Measurements from ENCODE around the gene INHBE. TPM values are rescaled to one million over a fixed set of nuclear protein-coding genes. Genes with fewer than 3 reads are reported as not detected.
"Not testable (repeated sequence)": the region's sequence is repeated elsewhere in the genome, so short reads cannot be mapped to it uniquely, and the experiment has no call there.

The INHBE gene
- total RNA-seq, 2 experiments from 2014 or later: 1.2 to 1.7 TPM

- peak; percentile 93 for DNase-seq
- H3K27me3 Mint-ChIP-seq: no peaks in the 10 kb centered on the region
- no peaks in the 10 kb centered on the region for H3K9me3 Mint-ChIP-seq
- H3K27ac Mint-ChIP-seq: peak within 1 kb of the TSS; percentile 94
- peaks cover 46% of the 10 kb centered on the region for H3K36me3 Mint-ChIP-seq
- H3K4me3 Mint-ChIP-seq: peak within 1 kb of the TSS; percentile 92
- peaks cover 36% of the 10 kb centered on the region for H3K4me1 Mint-ChIP-seq
Observed at GRCh38 chr12:57487597-57488401, 32.7 kb downstream of the INHBE start, which contains the start of gene MARS1. Gene MARS1 (plus strand): TSS chr12:57488068. CDS start chr12:57488091, 23 bp downstream.

GRCh38 chr12:57488402-57489156 is 33.5 kb downstream of the INHBE start:
- DNase-seq: no peak
- no peaks in the 10 kb centered on the region for H3K9me3 Mint-ChIP-seq
- peak overlapping the region; percentile 92 for H3K4me3 Mint-ChIP-seq
- peaks cover 31% of the 10 kb centered on the region for H3K4me1 Mint-ChIP-seq
- H3K27me3 Mint-ChIP-seq: no peaks in the 10 kb centered on the region
- peaks cover 49% of the 10 kb centered on the region for H3K36me3 Mint-ChIP-seq
- peak overlapping the region; percentile 94 for H3K27ac Mint-ChIP-seq

GRCh38 chr12:57489157-57489641 is 34.1 kb downstream of the INHBE start:
- H3K27me3 Mint-ChIP-seq: no peaks in the 10 kb centered on the region
- H3K4me1 Mint-ChIP-seq: peaks cover 30% of the 10 kb centered on the region
- H3K4me3 Mint-ChIP-seq: peak overlapping the region; percentile 92
- H3K27ac Mint-ChIP-seq: peak overlapping the region; percentile 94
- no peaks in the 10 kb centered on the region for H3K9me3 Mint-ChIP-seq
- H3K36me3 Mint-ChIP-seq: peaks cover 52% of the 10 kb centered on the region
- DNase-seq: no peak

- Mint-ChIP-seq H3K4me1 (peaks cover 30% of the 10 kb centered on the region), H3K9me3 (no peaks in the 10 kb centered on the region), H3K4me3 (no peak overlapping the region), H3K27me3 (no peaks in the 10 kb centered on the region), H3K27ac (no peak overlapping the region), H3K36me3 (peaks cover 56% of the 10 kb centered on the region)
- DNase-seq: no peak
Observed at GRCh38 chr12:57490126-57490525, 35.0 kb downstream of the INHBE start.

GRCh38 chr12:57491393-57492280 is 36.5 kb downstream of the INHBE start:
- no peaks in the 10 kb centered on the region for H3K27me3 Mint-ChIP-seq
- H3K36me3 Mint-ChIP-seq: peaks cover 59% of the 10 kb centered on the region
- no peaks in the 10 kb centered on the region for H3K9me3 Mint-ChIP-seq
- peak overlapping the region; percentile 16 for H3K4me3 Mint-ChIP-seq
- peaks cover 30% of the 10 kb centered on the region for H3K4me1 Mint-ChIP-seq
- DNase-seq: no peak
- peak overlapping the region; percentile 76 for H3K27ac Mint-ChIP-seq

- not testable (repeated sequence) for H3K27ac Mint-ChIP-seq, H3K27me3 Mint-ChIP-seq, DNase-seq, H3K4me3 Mint-ChIP-seq, H3K9me3 Mint-ChIP-seq
- H3K4me1 Mint-ChIP-seq: peaks cover 19% of the 10 kb centered on the region
- peaks cover 63% of the 10 kb centered on the region for H3K36me3 Mint-ChIP-seq
Observed at GRCh38 chr12:57495051-57495701, 40.1 kb downstream of the INHBE start.

- Mint-ChIP-seq H3K36me3 (peaks cover 66% of the 10 kb centered on the region), H3K27ac (peak overlapping the region; percentile 32), H3K9me3 (peaks cover 3% of the 10 kb centered on the region), H3K4me3 (no peak overlapping the region), H3K27me3 (no peaks in the 10 kb centered on the region), H3K4me1 (peaks cover 14% of the 10 kb centered on the region)
- no peak for DNase-seq
Observed at GRCh38 chr12:57496822-57497221, 41.7 kb downstream of the INHBE start.

- Mint-ChIP-seq H3K27me3 (no peaks in the 10 kb centered on the region), H3K4me1 (peaks cover 14% of the 10 kb centered on the region), H3K36me3 (peaks cover 64% of the 10 kb centered on the region), H3K27ac (peak overlapping the region; percentile 32), H3K9me3 (peaks cover 3% of the 10 kb centered on the region), H3K4me3 (no peak overlapping the region)
- no peak for DNase-seq
Observed at GRCh38 chr12:57497223-57498131, 42.4 kb downstream of the INHBE start.

GRCh38 chr12:57498132-57498502 is 43.0 kb downstream of the INHBE start:
- peaks cover 60% of the 10 kb centered on the region for H3K36me3 Mint-ChIP-seq
- DNase-seq: no peak
- H3K4me1 Mint-ChIP-seq: peaks cover 8% of the 10 kb centered on the region
- H3K9me3 Mint-ChIP-seq: peaks cover 3% of the 10 kb centered on the region
- no peak overlapping the region for H3K4me3 Mint-ChIP-seq
- H3K27me3 Mint-ChIP-seq: no peaks in the 10 kb centered on the region
- no peak overlapping the region for H3K27ac Mint-ChIP-seq

- Mint-ChIP-seq H3K27ac (peak overlapping the region; percentile 27), H3K36me3 (peaks cover 60% of the 10 kb centered on the region), H3K4me3 (no peak overlapping the region), H3K4me1 (peaks cover 8% of the 10 kb centered on the region), H3K9me3 (peaks cover 3% of the 10 kb centered on the region), H3K27me3 (no peaks in the 10 kb centered on the region)
- no peak for DNase-seq
Observed at GRCh38 chr12:57498571-57498970, 43.5 kb downstream of the INHBE start.

GRCh38 chr12:57500213-57500612 is 45.1 kb downstream of the INHBE start:
- Mint-ChIP-seq H3K27ac (no peak overlapping the region), H3K27me3 (no peaks in the 10 kb centered on the region), H3K4me1 (peaks cover 11% of the 10 kb centered on the region), H3K4me3 (no peak overlapping the region), H3K36me3 (peaks cover 58% of the 10 kb centered on the region), H3K9me3 (peaks cover 3% of the 10 kb centered on the region)
- DNase-seq: no peak

GRCh38 chr12:57502311-57502969 is 47.3 kb downstream of the INHBE start:
- H3K4me3 Mint-ChIP-seq, H3K27me3 Mint-ChIP-seq, H3K4me1 Mint-ChIP-seq, DNase-seq, H3K9me3 Mint-ChIP-seq, H3K27ac Mint-ChIP-seq: not testable (repeated sequence)
- H3K36me3 Mint-ChIP-seq: peaks cover 57% of the 10 kb centered on the region

- H3K4me1 Mint-ChIP-seq, H3K27me3 Mint-ChIP-seq, DNase-seq, H3K9me3 Mint-ChIP-seq, H3K4me3 Mint-ChIP-seq, H3K27ac Mint-ChIP-seq: not testable (repeated sequence)
- H3K36me3 Mint-ChIP-seq: peaks cover 30% of the 10 kb centered on the region
Observed at GRCh38 chr12:57506541-57506940, 51.4 kb downstream of the INHBE start.

All from activated naive CD8-positive, alpha-beta T cell treated with anti-CD3 and anti-CD28 coated beads for 36 hours (primary cell).